GM12878 (cell line): ENCODE data around the gene ADARB1.

ENCODE experiments used
- BACH1 ChIP-seq: fragments of 450-650 bp; IDR thresholded peaks from 2 replicates; pipeline ENCODE4 v1.6.1; 2017; ENCODE audit warnings: mild to moderate bottlenecking, borderline replicate concordance
- CBX5 ChIP-seq: sonication (generic); IDR thresholded peaks from 2 replicates; pipeline ENCODE4 v1.6.1; 2016; ENCODE audit warnings: low read depth, moderate library complexity, mild to moderate bottlenecking, inconsistent platforms
- CTCF ChIP-seq, 3 experiments: IDR thresholded peaks in 2 of 3; conservative IDR thresholded peaks in 1 of 3; 2 replicates each; pipeline ENCODE4 v1.5.1; 2011; ENCODE audit warnings: low read depth in 3 of 3, low read length in 3 of 3, mild to moderate bottlenecking in 3 of 3, control low read depth in 2 of 3, moderate library complexity in 2 of 3, inconsistent platforms in 1 of 3, mixed read lengths in 1 of 3; ENCODE audit not compliant: control insufficient read depth in 2 of 3, insufficient read depth in 1 of 3; ENCODE audit errors: extremely low read depth in 1 of 3
- E4F1 ChIP-seq: fragments of 450-650 bp; IDR thresholded peaks from 2 replicates; pipeline ENCODE4 v1.6.1; 2018; ENCODE audit warnings: borderline replicate concordance, mild to moderate bottlenecking; ENCODE audit not compliant: partially characterized antibody
- EZH2 ChIP-seq: IDR thresholded peaks from 2 replicates; pipeline ENCODE4 v1.6.1; 2012; ENCODE audit warnings: low read depth, mild to moderate bottlenecking, control low read depth, inconsistent platforms, low read length, borderline replicate concordance; ENCODE audit not compliant: control insufficient read depth
- JUND ChIP-seq: IDR thresholded peaks from 2 replicates; pipeline ENCODE4 v1.6.1; 2012; ENCODE audit warnings: low read depth, mild to moderate bottlenecking, low read length, improper control_type of control experiment, moderate library complexity
- MAX ChIP-seq: IDR thresholded peaks from 2 replicates; pipeline ENCODE4 v1.6.1; 2012; ENCODE audit warnings: low read depth, low read length, improper control_type of control experiment
- NFIC ChIP-seq: IDR thresholded peaks from 2 replicates; pipeline ENCODE4 v1.6.1; 2012; ENCODE audit warnings: low read depth, mild to moderate bottlenecking, inconsistent platforms, low read length, moderate library complexity
- PAX5 ChIP-seq: IDR thresholded peaks from 2 replicates; pipeline ENCODE4 v1.6.1; 2011; ENCODE audit warnings: low read depth, low read length, borderline replicate concordance
- POLR2A ChIP-seq: IDR thresholded peaks from 2 replicates; pipeline ENCODE4 v1.6.1; 2011; ENCODE audit warnings: low read depth, mild to moderate bottlenecking, low read length
- POLR2AphosphoS5 ChIP-seq: IDR thresholded peaks from 2 replicates; pipeline ENCODE4 v1.6.1; 2011; ENCODE audit warnings: mild to moderate bottlenecking, low read length, inconsistent platforms
- RCOR1 ChIP-seq: conservative IDR thresholded peaks from 2 replicates; pipeline ENCODE4 v1.6.1; 2012; ENCODE audit warnings: low read depth, low read length, improper control_type of control experiment
- RUNX3 ChIP-seq: IDR thresholded peaks from 2 replicates; pipeline ENCODE4 v1.6.1; 2012; ENCODE audit warnings: low read length, inconsistent platforms
- SMC3 ChIP-seq: IDR thresholded peaks from 2 replicates; pipeline ENCODE4 v1.6.1; 2011; ENCODE audit warnings: low read length, improper control_type of control experiment, borderline replicate concordance

- TF ChIP-seq CBX5, result no peak
- no peak for TF ChIP-seq SMC3
- no peak for TF ChIP-seq CTCF (IDR thresholded peaks at IDR 0.05 in 2 of 3, conservative IDR thresholded peaks at IDR 0.05 in 1 of 3; ENCODE audit: control insufficient read depth in 2 of 3, extremely low read depth in 1 of 3, insufficient read depth in 1 of 3, low read depth in 3 of 3, low read length in 3 of 3)
- no peak for TF ChIP-seq RCOR1
- no peak for TF ChIP-seq BACH1
- no peak for TF ChIP-seq MAX
- no peak for TF ChIP-seq POLR2AphosphoS5
- no peak for TF ChIP-seq JUND
- TF ChIP-seq NFIC, result no peak
- no peak for TF ChIP-seq RUNX3
- TF ChIP-seq EZH2, result no peak
- TF ChIP-seq PAX5, result no peak
- TF ChIP-seq E4F1, result no peak
- TF ChIP-seq POLR2A, result no peak
Measured at GRCh38 chr21:45129189-45129923, 55.0 kb downstream of the ADARB1 start.
